A673 (cell line): ENCODE measurements around the gene SPATS2. TPM values are rescaled to one million over a fixed set of nuclear protein-coding genes. Genes with fewer than 3 reads are reported as not detected.

Experiments used
- BruUV-seq: library from RNA; stranded (reverse); fragments of 400-500 nt; replicated peaks from 2 replicates; lab custom pipeline; 2021; lab: Mats Ljungman, UMichigan
- CTCF ChIA-PET: fragments of 300-600 bp; sonication (Branson Sonifier 250); formaldehyde crosslinking; loops from one replicate; lab custom pipeline; 2022; ENCODE audit warnings: antibody characterized with exemption; lab: Charles Lee
- POLR2A ChIA-PET: fragments of 300-600 bp; sonication (Branson Sonifier 250); formaldehyde crosslinking; loops from one replicate; lab custom pipeline; 2022; ENCODE audit warnings: antibody characterized with exemption; ENCODE audit not compliant: low non-redundant PET; lab: Charles Lee
- DNase-seq: peaks from one replicate; pipeline ENCODE4 v3.0.0-alpha.2; 2015; ENCODE audit warnings: low spot score
- H3K27ac ChIP-seq: fragments of 200-600 bp; sonication (generic); 2 replicates; pipeline ENCODE4 v1.5.1; 2016; ENCODE audit warnings: mixed run types, low read depth, mild to moderate bottlenecking, mixed read lengths, antibody characterized with exemption, low read length; ENCODE audit not compliant: poor library complexity, severe bottlenecking
- H3K27me3 ChIP-seq: fragments of 200-600 bp; sonication (generic); replicated peaks from 2 replicates; pipeline ENCODE4 v1.6.1; 2017; ENCODE audit warnings: mixed run types, low read depth, mild to moderate bottlenecking, mixed read lengths, antibody characterized with exemption, low read length; ENCODE audit not compliant: insufficient read depth, poor library complexity
- H3K36me3 ChIP-seq: fragments of 200-600 bp; sonication (generic); 2 replicates; pipeline ENCODE4 v1.6.1; 2016; ENCODE audit warnings: mixed run types, mild to moderate bottlenecking, mixed read lengths, antibody characterized with exemption, low read length; ENCODE audit not compliant: insufficient read depth, poor library complexity, severe bottlenecking
- H3K4me1 ChIP-seq: fragments of 200-600 bp; sonication (generic); 2 replicates; pipeline ENCODE4 v1.6.1; 2017; ENCODE audit warnings: mixed run types, mild to moderate bottlenecking, mixed read lengths, antibody characterized with exemption, low read length; ENCODE audit not compliant: insufficient read depth, poor library complexity, severe bottlenecking
- H3K4me3 ChIP-seq: fragments of 200-600 bp; sonication (generic); 2 replicates; pipeline ENCODE4 v1.5.1; 2016; ENCODE audit warnings: low read depth, mixed run types, mild to moderate bottlenecking, mixed read lengths, low read length; ENCODE audit not compliant: poor library complexity, severe bottlenecking
- H3K9me3 ChIP-seq: fragments of 200-600 bp; sonication (generic); 2 replicates; pipeline ENCODE4 v1.6.1; 2016; ENCODE audit warnings: mixed run types, low read depth, mild to moderate bottlenecking, mixed read lengths, antibody characterized with exemption, low read length; ENCODE audit not compliant: poor library complexity, severe bottlenecking
- EZH2 ChIP-seq: fragments of 200-600 bp; sonication (generic); IDR thresholded peaks from 2 replicates; pipeline ENCODE4 v1.6.1; 2017; ENCODE audit warnings: borderline replicate concordance, low read depth, mild to moderate bottlenecking, mixed read lengths, antibody characterized with exemption, low read length; ENCODE audit not compliant: poor library complexity, severe bottlenecking
- intact Hi-C: fragments of 100-400 bp; cut with micrococcal nuclease; formaldehyde crosslinking; loops from one replicate; pipeline ENCODE4 v1.10.0; 2022; ENCODE audit not compliant: unreplicated experiment
- total RNA-seq: library from RNA; stranded (reverse); gene quantifications from 2 replicates; pipeline ENCODE4 v1.2.3, GENCODE V29; 2021
- TF ChIP-seq, protein P1 (sequence below): fragments of 300-800, 200-600 bp; sonication (generic); conservative IDR thresholded peaks from 2 replicates; pipeline ENCODE4 v1.5.1; 2017; ENCODE audit warnings: low read depth, mild to moderate bottlenecking, antibody characterized with exemption, low read length, moderate library complexity, mixed read lengths

The SPATS2 gene
- total RNA-seq, 1 experiment from 2014 or later: 82.8 TPM

DNA sequence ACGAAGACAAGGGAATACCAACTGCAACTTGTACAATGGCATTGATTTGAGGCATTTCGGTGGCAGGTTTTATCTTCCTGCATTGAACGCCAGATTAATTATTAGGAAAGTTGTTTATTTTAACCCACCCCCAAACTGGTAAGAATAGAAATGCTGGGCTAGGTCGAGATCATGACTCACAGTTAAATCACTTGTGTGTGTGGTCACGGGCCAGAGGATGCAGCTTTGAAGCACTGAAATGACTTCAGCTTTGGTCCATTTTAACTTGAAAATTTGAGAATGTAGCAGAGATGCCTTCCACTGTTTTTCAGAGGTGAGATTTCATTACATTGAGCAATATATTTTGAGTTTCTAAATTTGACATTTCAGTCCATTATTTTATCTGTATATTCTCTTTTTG is 148.0 kb downstream of the SPATS2 start:
- DNase-seq: no peak
- no peak overlapping the region for H3K27ac ChIP-seq
- H3K9me3 ChIP-seq: no peaks in the 10 kb centered on the region
- BruUV-seq: no TSS peak
- intact Hi-C loops: no loop called here
- H3K4me3 ChIP-seq: no peak overlapping the region
- H3K36me3 ChIP-seq: no peaks in the 10 kb centered on the region
- peaks cover 13% of the 10 kb centered on the region for H3K4me1 ChIP-seq
- TF ChIP-seq EZH2: no peak
- TF ChIP-seq, protein P1, sequence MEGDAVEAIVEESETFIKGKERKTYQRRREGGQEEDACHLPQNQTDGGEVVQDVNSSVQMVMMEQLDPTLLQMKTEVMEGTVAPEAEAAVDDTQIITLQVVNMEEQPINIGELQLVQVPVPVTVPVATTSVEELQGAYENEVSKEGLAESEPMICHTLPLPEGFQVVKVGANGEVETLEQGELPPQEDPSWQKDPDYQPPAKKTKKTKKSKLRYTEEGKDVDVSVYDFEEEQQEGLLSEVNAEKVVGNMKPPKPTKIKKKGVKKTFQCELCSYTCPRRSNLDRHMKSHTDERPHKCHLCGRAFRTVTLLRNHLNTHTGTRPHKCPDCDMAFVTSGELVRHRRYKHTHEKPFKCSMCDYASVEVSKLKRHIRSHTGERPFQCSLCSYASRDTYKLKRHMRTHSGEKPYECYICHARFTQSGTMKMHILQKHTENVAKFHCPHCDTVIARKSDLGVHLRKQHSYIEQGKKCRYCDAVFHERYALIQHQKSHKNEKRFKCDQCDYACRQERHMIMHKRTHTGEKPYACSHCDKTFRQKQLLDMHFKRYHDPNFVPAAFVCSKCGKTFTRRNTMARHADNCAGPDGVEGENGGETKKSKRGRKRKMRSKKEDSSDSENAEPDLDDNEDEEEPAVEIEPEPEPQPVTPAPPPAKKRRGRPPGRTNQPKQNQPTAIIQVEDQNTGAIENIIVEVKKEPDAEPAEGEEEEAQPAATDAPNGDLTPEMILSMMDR: no peak
- H3K27me3 ChIP-seq: no peaks in the 10 kb centered on the region
- ChIA-PET CTCF (interaction anchor here (1.0 kb wide), 1 partner anchor 157 kb away, joined by 3 read pairs; no protein-coding TSS in a partner anchor), POLR2A (no interaction called here)

DNA sequence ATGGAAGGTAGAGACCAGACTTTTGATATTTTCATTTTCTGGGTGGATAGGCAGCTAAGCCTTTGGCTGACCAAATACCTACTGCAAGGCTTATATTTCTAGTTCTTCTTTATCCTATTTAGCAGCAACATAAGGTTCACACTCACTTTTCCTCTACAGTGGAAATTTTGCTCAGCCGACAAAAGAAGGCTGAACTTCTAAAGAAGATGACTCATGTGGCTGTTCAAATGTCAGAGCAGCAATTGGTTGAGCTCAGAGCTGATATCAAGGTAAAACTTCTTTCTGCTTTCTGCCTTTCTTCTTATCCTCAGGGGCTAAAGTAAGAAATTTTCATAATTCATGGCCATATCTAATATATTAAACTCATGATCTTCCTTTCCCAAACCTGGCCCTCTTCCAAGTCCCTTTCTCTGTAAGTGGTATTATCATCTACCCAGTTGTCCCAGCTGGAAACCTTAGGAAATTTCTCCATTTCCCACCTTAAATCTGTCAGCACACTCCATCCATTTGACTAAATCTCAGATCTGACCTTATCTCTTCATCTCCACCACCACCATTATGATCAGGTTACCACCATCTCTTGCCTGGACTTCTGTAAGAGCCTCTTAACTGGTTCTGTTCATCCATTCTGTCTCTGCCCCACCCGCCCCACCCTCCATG is 151.8 kb downstream of the SPATS2 start:
- Histone ChIP-seq H3K36me3 (peaks cover 14% of the 10 kb centered on the region), H3K9me3 (no peaks in the 10 kb centered on the region), H3K4me3 (no peak overlapping the region), H3K27me3 (no peaks in the 10 kb centered on the region), H3K27ac (no peak overlapping the region), H3K4me1 (no peaks in the 10 kb centered on the region)
- ChIA-PET POLR2A (no interaction called here), CTCF (interaction anchor here (1.0 to 3.2 kb wide), 2 partner anchors 161 to 187 kb away, joined by 3 to 8 read pairs; no protein-coding TSS in a partner anchor)
- no TSS peak for BruUV-seq
- TF ChIP-seq, protein P1: no peak
- TF ChIP-seq EZH2: no peak
- DNase-seq: peak; percentile 33
- intact Hi-C loops: no loop called here

DNA sequence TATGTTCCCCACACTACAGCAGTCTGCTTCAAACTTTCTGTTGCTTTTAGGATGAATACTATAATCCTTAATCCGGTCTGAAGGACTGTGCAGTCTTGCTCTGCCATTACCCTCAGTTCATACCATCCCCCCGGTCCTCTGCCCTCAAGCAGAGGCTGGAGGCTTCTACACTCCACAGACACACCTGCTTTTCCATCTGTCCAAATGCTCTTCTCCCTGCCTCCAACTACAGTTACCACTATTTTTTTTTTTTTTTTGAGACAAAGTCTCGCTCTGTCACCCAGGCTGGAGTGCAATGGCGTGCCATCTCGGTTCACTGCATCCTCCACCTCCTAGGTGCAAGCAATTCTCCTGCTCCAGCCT is 152.3 kb downstream of the SPATS2 start:
- Histone ChIP-seq H3K36me3 (peaks cover 18% of the 10 kb centered on the region), H3K9me3 (no peaks in the 10 kb centered on the region), H3K27me3 (no peaks in the 10 kb centered on the region), H3K4me3 (no peak overlapping the region), H3K27ac (no peak overlapping the region), H3K4me1 (no peaks in the 10 kb centered on the region)
- BruUV-seq: no TSS peak
- ChIA-PET POLR2A (no interaction called here), CTCF (interaction anchor here (1.0 to 3.2 kb wide), 2 partner anchors 161 to 188 kb away, joined by 3 to 8 read pairs; no protein-coding TSS in a partner anchor)
- no peak for DNase-seq
- TF ChIP-seq EZH2: no peak
- TF ChIP-seq, protein P1: no peak
- intact Hi-C loops: no loop called here
